T follicular helper cell (primary cell): Measurements from ENCODE around the gene CFC1.
"Not testable (repeated sequence)": the region's sequence is repeated elsewhere in the genome, so short reads cannot be mapped to it uniquely, and the experiment has no call there.

ENCODE experiments used
- DNase-seq: peaks from one replicate; pipeline ENCODE4 v3.0.0-alpha.2; 2020; ENCODE audit warnings: low read depth
- total RNA-seq, 2 experiments: gene quantifications; one replicate each; lab custom pipeline; 2026; lab: John Stamatoyannopoulos, UW

The CFC1 gene
- total RNA-seq: 0 reads per million in 2 experiments

DNA sequence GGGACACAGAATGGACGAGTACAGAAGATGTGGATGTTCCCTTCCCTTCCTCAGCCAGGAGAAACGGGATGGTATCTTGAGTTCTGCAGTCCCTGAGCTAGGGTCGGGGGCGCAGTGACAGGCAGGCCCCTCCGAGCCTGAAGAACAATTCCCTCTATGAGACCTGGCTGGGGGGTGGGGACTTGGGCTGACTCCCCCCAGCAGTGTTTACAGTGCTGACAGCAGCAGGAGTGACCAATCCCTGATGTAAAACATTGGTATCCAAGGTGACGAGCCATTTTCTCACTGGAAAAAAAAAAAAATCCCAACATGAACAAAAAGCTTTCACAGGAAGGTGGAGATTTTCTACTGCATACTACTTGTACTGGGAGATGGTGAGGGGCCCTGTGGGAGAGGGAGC is at the start of gene CFC1:
CFC1 (minus strand) TSS at position 183 of the 400 bp plus-strand sequence. CDS start 288 bp downstream, outside the sequence.
- DNase-seq: not testable (repeated sequence)

DNA sequence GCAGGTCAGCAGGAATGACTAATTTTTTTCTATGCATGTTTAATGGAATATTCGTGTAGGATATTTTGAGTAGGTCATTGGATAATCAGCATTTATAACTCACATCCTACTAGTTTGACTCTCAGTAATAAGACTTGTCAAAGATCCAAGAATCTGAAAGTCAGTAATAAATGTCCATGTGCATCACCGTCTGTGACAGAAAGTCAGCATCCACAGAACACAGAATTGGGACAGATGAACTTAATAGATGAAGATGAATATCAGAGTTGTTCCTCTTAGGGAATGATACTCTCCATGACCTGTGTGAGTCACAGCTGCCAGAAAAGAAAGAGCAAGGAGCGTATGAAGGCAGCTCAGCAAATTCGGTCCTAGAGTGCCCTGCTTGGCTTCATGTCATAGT is 42.3 kb upstream of the CFC1 start:
- DNase-seq: not testable (repeated sequence)

DNA sequence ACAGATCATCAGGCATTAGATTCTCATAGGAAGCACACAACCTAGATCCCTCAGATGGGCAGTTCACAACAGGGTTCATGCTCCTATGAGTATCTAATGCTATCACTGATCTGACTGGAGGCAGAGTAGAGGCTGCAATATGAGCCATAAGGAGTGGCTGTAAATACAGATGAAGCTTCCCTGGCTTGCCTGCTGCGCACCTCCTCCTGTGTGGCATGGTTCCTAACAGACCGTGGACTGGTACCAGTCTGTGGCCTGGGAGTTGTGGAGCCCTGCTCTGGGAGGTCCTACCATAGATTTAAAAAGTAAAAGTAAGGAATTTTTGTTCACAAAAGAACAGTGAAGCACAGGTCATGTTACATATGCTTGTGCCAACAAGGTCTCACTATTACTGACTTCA is 39.6 kb upstream of the CFC1 start:
- not testable (repeated sequence) for DNase-seq

DNA sequence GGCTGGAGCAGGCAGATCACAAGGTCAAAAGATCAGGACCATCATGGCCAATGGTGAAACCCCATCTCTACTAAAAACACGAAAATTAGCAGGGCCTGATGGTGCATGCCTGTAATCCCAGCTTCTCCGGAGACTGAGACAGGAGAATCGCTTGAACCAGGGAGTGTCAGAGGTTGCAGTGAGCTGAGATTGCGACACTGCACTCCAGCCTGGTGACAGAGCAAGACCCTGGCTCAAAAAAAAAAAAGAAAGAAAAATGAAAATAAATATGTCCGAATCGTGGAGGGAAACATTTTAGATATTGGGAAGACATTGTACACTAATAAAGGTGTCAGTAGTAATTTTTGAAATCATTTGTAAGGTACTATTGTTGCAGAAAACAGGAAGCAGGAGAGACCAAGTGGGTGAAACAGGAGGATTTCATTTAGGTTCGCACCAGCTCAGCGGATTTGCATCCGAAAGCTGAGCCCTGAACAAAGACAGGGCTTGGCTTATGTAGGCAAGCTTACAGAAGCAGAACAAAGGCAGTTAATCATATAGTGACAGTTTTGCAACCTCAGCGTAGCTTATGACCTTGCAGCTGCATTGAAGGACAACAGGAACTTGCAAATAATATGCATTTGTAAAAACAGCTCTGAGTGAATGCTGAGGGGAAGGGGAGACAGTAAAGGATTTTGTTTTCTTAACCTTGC is 29.6 kb upstream of the CFC1 start:
- not testable (repeated sequence) for DNase-seq

DNA sequence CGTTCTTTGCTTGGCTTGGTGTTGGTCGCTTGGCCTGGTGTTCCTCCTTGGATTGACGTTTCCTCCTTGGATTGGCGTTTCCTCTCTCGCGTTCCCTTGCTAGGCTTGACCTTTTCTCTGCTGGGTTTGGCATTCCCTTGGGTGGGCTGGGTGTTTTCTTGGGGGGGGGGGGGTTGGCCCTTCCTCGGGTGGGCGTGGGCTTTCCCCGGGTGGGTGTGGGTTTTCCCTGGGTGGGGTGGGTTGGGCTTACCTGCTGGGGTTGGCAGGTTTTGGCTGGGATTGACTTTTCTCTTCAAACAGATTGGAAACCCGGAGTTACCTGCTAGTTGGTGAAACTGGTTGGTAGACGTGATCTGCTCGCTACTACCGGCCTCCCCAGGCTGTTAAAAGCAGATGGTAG is 11.8 kb upstream of the CFC1 start, which contains the start of gene POTEJ:
POTEJ (plus strand) TSS at position 301 of the 400 bp plus-strand sequence; CDS start at position 394, 93 bp downstream.
- DNase-seq: not testable (repeated sequence)

DNA sequence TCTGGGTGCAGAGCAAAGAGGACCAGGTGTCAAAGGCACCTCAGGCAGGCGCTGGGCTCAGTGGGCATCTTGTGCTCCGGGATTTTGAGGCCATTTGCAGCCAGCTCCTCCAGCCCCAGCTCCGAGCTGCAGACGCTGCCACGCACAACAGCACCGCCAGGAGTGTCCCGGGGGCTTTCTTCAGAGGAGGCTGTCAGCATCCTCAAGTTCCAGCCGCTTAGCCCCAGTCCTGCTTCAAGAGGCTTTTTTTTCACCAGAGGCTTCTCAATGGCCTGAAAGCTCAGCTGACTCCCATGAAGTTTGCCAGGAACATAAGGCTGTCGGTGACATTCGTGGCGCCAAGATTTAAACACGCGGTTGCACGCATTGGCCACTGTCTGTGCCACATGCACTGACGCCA is 11.1 kb upstream of the CFC1 start:
- not testable (repeated sequence) for DNase-seq

DNA sequence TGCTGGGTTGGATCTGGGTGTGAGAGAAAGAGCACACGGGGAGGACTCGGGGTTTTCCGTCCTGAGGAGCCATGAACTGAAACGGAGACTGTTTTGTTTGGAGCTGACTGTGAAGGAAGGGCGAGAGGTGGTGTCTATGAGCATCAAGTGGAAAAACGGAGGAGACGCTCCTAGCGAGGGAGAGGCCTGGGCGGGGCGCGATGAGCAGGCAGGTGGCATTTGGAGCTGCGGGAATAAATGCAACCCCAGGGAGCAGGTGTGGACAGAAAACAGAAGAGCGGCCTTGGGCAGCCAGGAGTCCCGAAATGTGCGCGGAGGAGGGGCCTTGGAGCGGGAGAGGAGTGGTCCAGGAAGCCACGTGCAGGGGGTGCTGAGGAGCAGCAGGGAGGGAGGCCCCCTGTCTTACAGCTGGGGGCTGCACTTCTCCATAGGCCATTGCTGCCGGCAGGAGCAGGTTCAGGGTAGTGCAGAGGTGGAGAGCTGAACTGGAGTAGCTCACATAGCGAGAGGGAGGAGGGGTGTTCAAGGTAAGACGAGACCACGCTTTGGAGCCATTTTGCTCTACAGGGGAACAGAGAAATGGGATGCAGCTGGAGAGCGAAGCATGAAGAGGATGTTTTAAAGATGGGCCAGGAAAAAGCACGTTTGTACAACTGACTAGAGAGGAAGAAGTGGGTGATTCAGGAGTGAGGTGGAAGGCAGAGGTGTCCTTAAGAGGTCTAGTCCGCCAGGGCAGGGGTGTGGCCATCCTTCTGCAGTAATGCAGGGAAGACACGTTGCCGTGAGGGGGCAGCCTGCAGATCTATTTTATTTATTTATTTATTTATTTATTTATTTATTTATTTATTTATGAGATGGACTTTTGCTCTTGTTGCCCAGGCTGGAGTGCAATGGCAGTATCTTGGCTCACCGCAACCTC is 9.9 kb upstream of the CFC1 start:
- not testable (repeated sequence) for DNase-seq

DNA sequence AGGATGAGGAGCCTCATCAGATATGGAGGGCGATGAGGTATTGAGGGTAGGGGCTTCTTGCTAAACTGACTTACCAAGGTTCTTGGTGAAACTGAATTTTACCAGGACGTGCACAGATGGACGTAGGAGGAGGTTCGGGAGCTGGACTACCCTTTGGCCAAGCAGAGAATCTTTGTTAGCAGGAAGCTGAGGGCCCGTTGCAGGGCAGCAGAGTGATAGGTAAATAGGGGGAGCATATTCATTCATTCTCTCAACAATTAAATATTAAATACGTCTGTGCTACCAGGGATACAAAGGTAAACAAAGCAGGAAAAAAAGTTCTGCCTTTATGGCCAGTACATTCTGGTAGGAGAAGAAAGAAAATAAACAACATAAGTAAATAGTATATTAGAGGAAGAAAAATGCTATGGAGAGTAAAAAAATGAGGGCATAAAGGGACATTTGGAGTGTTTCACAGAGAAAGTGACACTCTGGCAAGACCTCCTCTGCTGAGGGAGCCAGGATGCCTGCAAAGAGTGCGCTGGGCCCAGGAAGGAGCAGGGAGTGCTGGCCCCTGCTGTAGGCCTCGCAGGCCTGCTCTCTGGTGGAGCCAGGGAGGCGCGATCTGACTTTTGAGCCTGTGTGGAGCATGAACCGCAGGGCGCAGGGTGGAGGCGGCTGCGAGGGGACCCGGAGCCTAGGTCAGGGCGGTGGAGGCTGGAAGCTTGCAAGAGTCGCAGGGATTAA is 9.1 kb upstream of the CFC1 start:
- not testable (repeated sequence) for DNase-seq

DNA sequence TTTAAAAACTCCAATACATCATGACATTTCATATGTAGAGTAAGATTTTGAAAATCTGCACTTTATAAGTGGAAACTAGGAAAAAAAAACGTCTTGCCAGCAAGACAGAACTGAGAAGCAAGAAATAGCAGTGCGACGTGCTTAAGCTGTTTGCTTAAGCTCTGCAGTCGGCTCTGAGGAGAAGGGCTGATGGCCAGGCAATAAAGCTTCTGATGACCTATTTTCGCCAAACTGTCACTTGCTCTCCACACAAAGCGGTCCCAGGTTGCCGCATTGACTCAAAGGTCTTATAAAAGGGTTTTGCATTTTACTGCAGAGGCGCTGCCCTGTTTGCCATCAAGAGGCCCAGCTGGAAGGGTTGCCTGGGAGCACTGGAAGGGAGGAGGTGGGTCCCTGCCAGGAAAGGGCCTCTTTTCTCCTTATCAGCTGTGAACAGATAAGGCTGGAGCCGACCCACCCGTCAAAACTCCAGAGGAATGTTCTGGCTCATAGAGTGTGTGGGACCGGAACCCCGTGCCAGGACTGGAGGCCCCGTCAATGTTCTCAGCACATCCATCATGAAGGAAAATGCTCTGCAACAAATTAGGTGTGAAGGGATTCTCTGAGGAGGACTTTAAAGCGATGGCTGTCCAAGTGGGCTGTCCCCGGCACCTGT is 2.4 kb upstream of the CFC1 start:
- DNase-seq: not testable (repeated sequence)

DNA sequence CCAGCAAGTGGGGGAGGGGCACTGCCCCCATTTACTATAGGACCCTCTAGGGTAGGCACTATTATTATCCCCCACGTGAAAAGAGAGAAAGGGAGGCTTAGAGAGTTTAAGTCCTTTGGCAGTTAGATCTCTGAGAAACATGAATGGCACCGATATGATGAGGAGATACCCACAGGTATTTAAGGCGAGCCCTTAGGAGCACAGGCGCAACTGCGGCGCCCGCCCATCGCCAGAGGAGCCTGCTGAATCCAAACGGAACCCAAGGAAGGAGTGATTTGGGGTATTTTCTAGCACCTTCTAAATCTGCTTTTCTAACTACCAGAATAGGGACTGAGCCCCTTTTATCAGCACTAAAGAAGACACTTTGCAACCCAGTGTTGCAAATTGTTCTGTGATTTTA is 551 bp upstream of the CFC1 start:
- not testable (repeated sequence) for DNase-seq

DNA sequence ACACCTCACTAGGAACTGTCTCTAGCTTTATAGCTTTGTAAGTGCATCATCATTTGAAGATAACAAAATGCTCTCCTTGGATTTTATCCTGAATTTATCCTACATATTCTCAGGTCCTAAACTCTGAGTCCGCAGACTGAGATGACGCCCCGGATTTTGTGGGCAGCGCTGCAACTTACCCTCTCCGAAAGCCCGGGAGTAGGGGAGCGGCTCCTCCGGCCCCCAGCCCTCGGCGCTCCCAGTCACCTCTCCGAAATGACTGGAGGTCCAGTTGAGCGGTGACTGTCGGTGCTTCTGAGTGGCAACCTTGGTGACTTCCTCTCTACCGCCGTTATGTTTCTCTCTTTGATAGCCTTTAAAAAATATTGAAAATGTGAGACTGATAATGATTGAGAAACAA is 912 bp downstream of the CFC1 start:
- not testable (repeated sequence) for DNase-seq

DNA sequence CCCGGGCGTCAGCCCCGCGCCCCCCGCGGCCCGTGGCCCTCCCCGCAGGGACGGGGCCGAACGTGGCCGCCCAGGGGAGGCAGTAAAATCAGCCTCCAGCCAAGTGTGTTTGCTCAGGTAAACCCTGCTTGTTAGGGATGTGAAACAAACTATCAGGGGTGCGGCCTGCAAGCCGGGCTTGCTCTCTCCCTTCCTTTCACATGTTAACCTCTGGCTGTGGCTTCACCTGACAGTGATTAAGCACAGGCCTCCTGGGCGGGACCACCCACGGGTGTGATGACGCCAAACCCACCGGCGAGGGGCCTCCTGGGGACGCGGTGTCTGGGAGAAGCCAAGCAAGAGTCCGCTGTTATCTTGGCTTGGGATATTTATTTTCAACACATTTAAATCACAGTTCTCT is 1.4 kb downstream of the CFC1 start:
- DNase-seq: not testable (repeated sequence)

DNA sequence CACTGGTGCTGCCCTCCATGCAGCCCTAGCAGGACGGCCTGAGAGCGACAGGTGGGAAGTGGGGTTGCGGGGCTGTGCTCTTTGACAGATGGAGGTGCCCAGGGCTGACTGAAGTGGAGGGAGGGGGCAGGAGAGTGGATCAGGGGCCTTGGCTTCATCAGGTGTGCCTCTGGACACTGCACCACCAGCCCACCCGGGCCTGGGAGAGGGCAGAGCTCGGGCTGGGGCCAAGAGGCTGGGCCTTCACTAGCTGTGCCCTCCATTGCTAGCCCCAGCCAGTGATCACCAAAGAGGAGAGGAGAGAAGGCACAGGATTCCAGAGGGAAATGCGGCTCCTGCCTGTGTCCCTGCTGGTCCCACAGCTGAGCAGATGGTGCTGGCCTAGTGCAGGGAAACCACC is 2.6 kb downstream of the CFC1 start:
- DNase-seq: not testable (repeated sequence)

DNA sequence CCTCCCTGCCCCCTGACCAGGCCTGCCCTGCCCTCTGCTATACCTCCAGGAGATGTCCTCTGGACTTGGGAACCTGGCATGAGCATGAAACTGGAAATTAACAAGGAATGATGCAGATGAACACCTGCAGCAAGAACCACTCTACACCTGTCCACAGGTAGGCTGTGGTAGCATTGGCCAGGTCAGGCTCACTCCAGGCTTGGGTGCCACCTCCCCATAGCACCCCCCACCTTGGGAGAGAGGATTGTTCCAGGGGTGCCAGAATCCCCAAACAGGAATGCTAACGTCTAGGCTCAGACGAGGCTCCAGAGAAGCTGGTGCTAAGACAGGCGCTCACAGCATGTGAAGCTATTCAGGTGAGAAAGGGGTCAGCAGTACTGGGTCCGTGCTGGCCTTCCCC is 5.4 kb downstream of the CFC1 start:
- not testable (repeated sequence) for DNase-seq

DNA sequence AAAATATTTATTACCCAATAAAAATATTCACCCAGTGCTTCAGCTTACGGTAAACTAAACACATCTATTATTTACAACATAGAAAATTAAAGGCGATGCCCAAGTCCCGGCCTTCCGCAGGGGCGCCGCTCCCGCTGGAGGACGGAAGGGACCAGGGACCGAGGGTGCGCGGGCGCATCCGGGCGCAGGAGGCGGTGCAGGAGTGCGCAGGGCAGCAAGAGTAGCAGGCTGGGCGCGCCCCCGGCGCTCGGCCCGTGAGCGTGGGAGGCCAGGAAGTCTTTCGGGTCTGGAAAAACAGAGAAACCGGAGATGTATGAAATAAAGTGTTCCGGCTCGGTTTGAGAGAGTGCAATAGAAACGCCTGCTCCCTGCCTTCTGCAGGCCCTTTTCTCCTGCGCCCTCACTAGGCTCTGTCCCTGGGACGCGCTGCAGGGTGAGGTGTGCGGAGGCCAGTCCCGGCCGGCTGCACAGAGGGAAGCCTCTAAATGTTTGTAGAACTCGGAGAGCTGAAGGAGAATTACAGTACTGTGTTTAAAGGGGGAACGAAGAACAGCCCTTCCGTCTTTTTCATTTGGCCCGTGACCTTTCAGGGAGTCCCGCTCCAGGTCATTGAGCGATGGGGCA is 6.5 kb downstream of the CFC1 start:
- DNase-seq: not testable (repeated sequence)

DNA sequence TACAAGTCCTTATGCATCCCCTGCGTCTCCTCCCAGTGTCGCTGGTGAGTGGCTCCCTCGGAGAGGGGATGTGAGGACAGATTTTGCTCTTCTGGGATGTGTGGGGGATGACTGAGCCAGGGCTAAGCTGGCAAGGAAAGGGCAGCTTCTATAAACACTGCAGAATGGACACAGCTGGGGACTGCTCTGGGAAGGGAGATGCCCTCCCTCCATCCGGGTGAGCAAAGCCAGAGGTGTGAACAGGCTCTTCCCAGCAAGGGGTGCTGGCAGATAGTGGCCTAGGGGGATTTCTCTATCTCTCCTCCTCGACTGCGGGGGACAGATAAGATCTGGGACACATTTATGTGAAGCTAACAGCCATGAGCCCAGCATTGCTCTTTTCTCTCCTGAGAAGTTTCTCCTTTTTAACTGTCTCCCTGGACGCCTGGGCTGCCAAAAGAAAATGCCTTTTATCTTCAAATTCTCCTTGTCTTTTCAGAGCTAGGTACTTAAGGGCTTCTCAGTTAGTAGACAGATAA is 8.5 kb downstream of the CFC1 start:
- not testable (repeated sequence) for DNase-seq

DNA sequence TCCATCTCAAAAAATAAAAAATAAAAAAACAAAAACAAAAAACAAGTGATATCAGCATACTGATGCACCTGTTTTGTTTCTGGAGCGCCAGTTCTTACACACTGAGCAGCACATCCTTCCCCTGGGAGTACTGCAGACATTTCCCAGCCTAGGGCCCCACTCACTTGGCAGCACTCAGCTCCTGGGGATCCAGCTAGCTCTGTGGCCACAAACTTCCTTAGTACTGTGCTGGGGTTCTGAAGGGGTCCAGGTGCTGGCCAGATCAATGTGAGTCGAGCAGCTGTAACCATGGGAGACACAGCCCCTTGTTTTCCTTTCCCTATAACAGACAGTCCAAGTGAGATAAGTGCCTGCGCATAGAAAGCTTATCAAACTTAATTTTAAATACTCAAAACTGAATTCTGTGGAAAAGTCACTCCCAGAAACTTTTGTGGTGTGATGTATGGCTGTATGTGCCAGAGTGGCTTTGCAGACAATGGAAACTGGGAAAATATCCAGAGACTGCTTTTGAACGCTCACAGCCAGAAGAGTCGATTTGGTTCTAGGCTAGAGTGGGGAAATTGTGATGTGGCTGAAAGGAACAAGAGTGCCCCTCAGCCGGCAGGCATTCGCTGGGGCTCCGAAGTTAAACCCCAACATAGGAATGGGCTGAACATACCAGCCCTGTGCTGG is 9.1 kb downstream of the CFC1 start:
- not testable (repeated sequence) for DNase-seq

DNA sequence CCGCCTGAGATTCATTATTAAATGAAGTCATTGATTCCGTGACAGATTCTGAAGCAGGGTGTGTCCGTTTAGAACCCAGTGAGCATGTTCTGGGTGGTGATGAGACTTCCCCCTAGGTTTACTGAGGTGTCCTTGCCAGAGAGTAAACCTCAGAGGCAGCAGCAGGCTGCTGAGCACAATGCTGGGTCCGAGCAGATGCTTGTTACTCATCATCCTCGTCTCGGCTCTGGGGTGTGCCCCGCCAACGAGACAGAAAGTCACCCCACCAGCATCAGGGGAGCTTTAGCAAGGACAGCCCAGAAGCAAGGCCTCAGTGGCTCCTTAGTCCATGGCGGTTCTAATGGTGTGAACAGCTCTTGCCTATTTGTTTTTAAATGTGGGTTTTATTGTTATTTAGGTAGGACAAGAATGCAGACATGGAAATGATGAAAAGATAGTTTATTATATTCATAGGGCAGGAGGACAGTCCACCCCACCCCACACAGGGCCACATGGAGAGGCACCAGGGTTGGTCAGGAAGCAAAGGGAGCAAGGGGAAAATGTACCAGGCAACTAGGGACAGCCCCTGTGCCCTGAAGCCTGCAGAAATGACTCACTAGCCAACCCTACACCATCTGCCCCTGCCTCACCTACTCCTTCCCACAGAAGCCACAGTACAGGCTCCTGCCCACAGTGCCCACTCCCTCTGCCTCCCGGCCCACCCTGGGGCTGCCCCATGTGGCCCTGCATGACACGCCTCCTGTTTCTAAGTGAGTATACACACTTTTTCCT is 10.5 kb downstream of the CFC1 start:
- DNase-seq: not testable (repeated sequence)

DNA sequence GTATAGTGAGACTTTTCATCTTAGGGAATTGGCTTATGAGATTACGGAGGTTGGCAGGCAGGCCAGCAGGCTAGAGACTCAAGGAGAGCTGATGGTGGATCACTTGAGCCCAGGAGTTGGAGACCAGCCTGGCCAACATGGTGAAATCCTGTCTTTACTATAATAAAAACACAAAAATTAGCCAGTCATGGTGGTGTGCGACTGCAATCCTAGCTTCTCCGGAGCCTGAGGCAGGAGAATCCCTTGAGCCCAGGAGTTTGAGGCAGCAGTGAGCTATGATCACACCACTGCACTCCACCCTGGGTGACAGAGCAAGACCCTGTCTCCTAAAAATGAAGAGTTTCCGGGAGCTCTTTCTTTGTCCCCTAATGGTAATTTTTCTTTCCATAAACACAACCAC is 14.6 kb downstream of the CFC1 start:
- DNase-seq: not testable (repeated sequence)
